GM23338 (cell line): ENCODE results near the gene HNF4A. TPM values are rescaled to one million over a fixed set of nuclear protein-coding genes. Genes with fewer than 3 reads are reported as not detected.
"Not testable (repeated sequence)": the region's sequence is repeated elsewhere in the genome, so short reads cannot be mapped to it uniquely, and the experiment has no call there.

Experiments used
- ATAC-seq: fragments of 200-7000 bp; cut with Tn5 transposase; 3 replicates; pipeline ENCODE4 v1.9.1; 2020
- DNase-seq: peaks from one replicate; pipeline ENCODE4 v3.0.0-alpha.2; 2015; ENCODE audit warnings: low spot score
- H2AFZ ChIP-seq: fragments of 200-600 bp; sonication (generic); 2 replicates; pipeline ENCODE4 v1.8.0; 2016; ENCODE audit warnings: antibody characterized with exemption, mild to moderate bottlenecking, moderate library complexity
- H3F3A ChIP-seq: fragments of 200-600 bp; sonication (generic); replicated peaks from 2 replicates; pipeline ENCODE4 v1.8.0; 2017; ENCODE audit warnings: antibody characterized with exemption, mixed run types, low read depth
- H3K27ac ChIP-seq: fragments of 200-600 bp; sonication (generic); 2 replicates; pipeline ENCODE4 v1.6.1; 2016; ENCODE audit warnings: low read depth
- H3K27me3 ChIP-seq: fragments of 200-600 bp; sonication (generic); 2 replicates; pipeline ENCODE4 v1.8.0; 2016; ENCODE audit warnings: mild to moderate bottlenecking, mixed run types, moderate library complexity; ENCODE audit not compliant: insufficient read depth
- H3K36me3 ChIP-seq: fragments of 200-600 bp; sonication (generic); 2 replicates; pipeline ENCODE4 v1.8.0; 2016; ENCODE audit warnings: mild to moderate bottlenecking; ENCODE audit not compliant: insufficient read depth
- H3K4me1 ChIP-seq: fragments of 200-600 bp; sonication (generic); 2 replicates; pipeline ENCODE4 v1.8.0; 2016; ENCODE audit warnings: mild to moderate bottlenecking, moderate library complexity; ENCODE audit not compliant: insufficient read depth
- H3K4me2 ChIP-seq: fragments of 200-600 bp; sonication (generic); 2 replicates; pipeline ENCODE4 v1.7.1; 2017; ENCODE audit warnings: mixed run types
- H3K4me3 ChIP-seq: fragments of 200-600 bp; sonication (generic); 2 replicates; pipeline ENCODE4 v1.6.1; 2016; ENCODE audit warnings: mixed run types
- H3K79me2 ChIP-seq: fragments of 200-600 bp; sonication (generic); replicated peaks from 2 replicates; pipeline ENCODE4 v1.8.0; 2017; ENCODE audit warnings: mild to moderate bottlenecking; ENCODE audit not compliant: insufficient read depth
- H3K9me2 ChIP-seq: fragments of 200-600 bp; sonication (generic); 2 replicates; pipeline ENCODE4 v1.8.0; 2017; ENCODE audit not compliant: insufficient read depth
- H4K20me1 ChIP-seq: fragments of 200-600 bp; sonication (generic); replicated peaks from 2 replicates; pipeline ENCODE4 v1.8.0; 2017; ENCODE audit warnings: mild to moderate bottlenecking; ENCODE audit not compliant: insufficient read depth
- H3K27ac Mint-ChIP-seq: 2 replicates; pipeline ENCODE4 v1.8.0; 2020; ENCODE audit warnings: inconsistent platforms, mild to moderate bottlenecking, moderate library complexity, mixed read lengths
- H3K27me3 Mint-ChIP-seq: 3 replicates; pipeline ENCODE4 v1.8.0; 2022; ENCODE audit warnings: low read depth, mild to moderate bottlenecking, moderate library complexity, mixed read lengths, inconsistent platforms; ENCODE audit not compliant: insufficient read depth, poor library complexity
- H3K36me3 Mint-ChIP-seq: 3 replicates; pipeline ENCODE4 v1.8.0; 2021; ENCODE audit warnings: low read depth, mild to moderate bottlenecking, inconsistent platforms, moderate library complexity, mixed read lengths
- H3K4me1 Mint-ChIP-seq: 3 replicates; pipeline ENCODE4 v1.8.0; 2020; ENCODE audit warnings: mild to moderate bottlenecking, inconsistent platforms, mixed read lengths
- H3K4me3 Mint-ChIP-seq: 3 replicates; pipeline ENCODE4 v1.8.0; 2021; ENCODE audit warnings: moderate library complexity, mild to moderate bottlenecking, inconsistent platforms, mixed read lengths
- H3K9me3 Mint-ChIP-seq: 3 replicates; pipeline ENCODE4 v1.8.0; 2020; ENCODE audit warnings: moderate library complexity, mild to moderate bottlenecking, inconsistent platforms, mixed read lengths
- CREB1 ChIP-seq: fragments of 250-450 bp; sonication (Bioruptor Pico); IDR thresholded peaks from 2 replicates; pipeline ENCODE4 v1.5.0; 2020; ENCODE audit warnings: low read depth, mild to moderate bottlenecking, moderate library complexity
- EZH2phosphoT487 ChIP-seq: fragments of 200-600 bp; sonication (generic); IDR thresholded peaks from one replicate; pipeline ENCODE4 v1.8.1; 2018; ENCODE audit warnings: antibody characterized with exemption; ENCODE audit not compliant: unreplicated experiment
- REST ChIP-seq: IDR thresholded peaks from one replicate; pipeline ENCODE4 v1.6.1; 2018; ENCODE audit warnings: antibody characterized with exemption; ENCODE audit not compliant: unreplicated experiment
- ZNF114 ChIP-seq: fragments of 250-450 bp; sonication (Bioruptor Pico); IDR thresholded peaks from 2 replicates; pipeline ENCODE4 v1.5.0; 2020; ENCODE audit warnings: mild to moderate bottlenecking, moderate library complexity
- polyA plus RNA-seq: library from polyadenylated mRNA; unstranded; fragments of >200 nt; fragmentation: Nextera tagmentation; extraction: Ambion mirVana; gene quantifications from 2 replicates; pipeline ENCODE4 v1.2.1, GENCODE V29; 2016
- total RNA-seq: library from RNA; depleted of rRNA; stranded (reverse); fragments of >200 nt; shearing (Covaris generic); gene quantifications from 2 replicates; pipeline ENCODE4 v1.2.3, GENCODE V29; 2014

The HNF4A gene
- total and polyA plus RNA-seq, 2 experiments from 2014 or later = not detected

- no peaks in the 10 kb centered on the region for H3K36me3 Mint-ChIP-seq
- no peaks in the 10 kb centered on the region for H3K9me3 Mint-ChIP-seq
- H3F3A ChIP-seq = no peaks in the 10 kb centered on the region
- H3K27me3 Mint-ChIP-seq = peaks cover 12% of the 10 kb centered on the region
- TF ChIP-seq CREB1 = peak; percentile 25; the same call in 1 of the 2 replicates
- TF ChIP-seq REST = no peak
- DNase-seq (peak; percentile 80), ATAC-seq (peak; percentile 84)
- H3K4me1 ChIP-seq = peaks cover 3% of the 10 kb centered on the region; the same call in 1 of the 2 replicates
- H3K27me3 ChIP-seq = peaks cover 5% of the 10 kb centered on the region; the same call in 1 of the 2 replicates
- no peaks in the 10 kb centered on the region for H4K20me1 ChIP-seq
- H3K9me2 ChIP-seq = no peaks in the 10 kb centered on the region
- no peaks in the 10 kb centered on the region for H3K79me2 ChIP-seq
- H3K4me3 Mint-ChIP-seq = peak overlapping the region; percentile 30; the same call in 1 of the 3 replicates
- peak overlapping the region; percentile 59 for H3K4me3 ChIP-seq
- H3K4me2 ChIP-seq = peak overlapping the region; percentile 79
- H2AFZ ChIP-seq = peak overlapping the region; percentile 89
- no peak overlapping the region for H3K27ac ChIP-seq
- H3K4me1 Mint-ChIP-seq = peaks cover 14% of the 10 kb centered on the region
- no peak overlapping the region; the same call in 1 of the 2 replicates for H3K27ac Mint-ChIP-seq
- no peaks in the 10 kb centered on the region for H3K36me3 ChIP-seq
Observed at GRCh38 chr20:44326391-44327159, 28.9 kb upstream of the HNF4A start.

- not testable (repeated sequence) for H3K36me3 ChIP-seq, H3K9me3 Mint-ChIP-seq, H3F3A ChIP-seq, H3K9me2 ChIP-seq, H3K27me3 ChIP-seq, ATAC-seq, H3K79me2 ChIP-seq, H3K4me1 ChIP-seq, H2AFZ ChIP-seq, H3K4me3 ChIP-seq, H3K27ac Mint-ChIP-seq, H3K4me3 Mint-ChIP-seq, H3K36me3 Mint-ChIP-seq, H4K20me1 ChIP-seq, H3K27ac ChIP-seq, DNase-seq, H3K4me2 ChIP-seq
- H3K27me3 Mint-ChIP-seq = peaks cover 12% of the 10 kb centered on the region
- peaks cover 14% of the 10 kb centered on the region for H3K4me1 Mint-ChIP-seq
Observed at GRCh38 chr20:44327748-44328147, 27.8 kb upstream of the HNF4A start.

- Histone ChIP-seq H4K20me1 (no peaks in the 10 kb centered on the region), H3K79me2 (no peaks in the 10 kb centered on the region), H3K4me2 (no peak overlapping the region), H3K27ac (no peak overlapping the region), H3K27me3 (peaks cover 5% of the 10 kb centered on the region; the same call in 1 of the 2 replicates), H3F3A (no peaks in the 10 kb centered on the region), H3K4me3 (no peak overlapping the region), H3K36me3 (no peaks in the 10 kb centered on the region), H2AFZ (no peak overlapping the region), H3K4me1 (peaks cover 3% of the 10 kb centered on the region; the same call in 1 of the 2 replicates), H3K9me2 (no peaks in the 10 kb centered on the region)
- ATAC-seq = no peak
- no peak for DNase-seq
- Mint-ChIP-seq H3K4me1 (peaks cover 14% of the 10 kb centered on the region), H3K36me3 (no peaks in the 10 kb centered on the region), H3K9me3 (no peaks in the 10 kb centered on the region), H3K4me3 (no peak overlapping the region), H3K27ac (no peak overlapping the region), H3K27me3 (peaks cover 12% of the 10 kb centered on the region)
- no peak for TF ChIP-seq ZNF114 (CRISPR knock-in tag)
- TF ChIP-seq EZH2phosphoT487 = no peak
Observed at GRCh38 chr20:44328428-44328827, 27.1 kb upstream of the HNF4A start.
